ENCODE measurements around the gene KCNJ14.

KCNJ14 gene

GRCh38 chr19:48490981-48491792, 35.8 kb downstream of the KCNJ14 start:
- no peak for DNase-seq

GRCh38 chr19:48491793-48492123, 36.4 kb downstream of the KCNJ14 start:
- DNase-seq, result no peak

- DNase-seq, result peak; percentile 82
Observed at GRCh38 chr19:48492925-48493717, 37.7 kb downstream of the KCNJ14 start.

DNA sequence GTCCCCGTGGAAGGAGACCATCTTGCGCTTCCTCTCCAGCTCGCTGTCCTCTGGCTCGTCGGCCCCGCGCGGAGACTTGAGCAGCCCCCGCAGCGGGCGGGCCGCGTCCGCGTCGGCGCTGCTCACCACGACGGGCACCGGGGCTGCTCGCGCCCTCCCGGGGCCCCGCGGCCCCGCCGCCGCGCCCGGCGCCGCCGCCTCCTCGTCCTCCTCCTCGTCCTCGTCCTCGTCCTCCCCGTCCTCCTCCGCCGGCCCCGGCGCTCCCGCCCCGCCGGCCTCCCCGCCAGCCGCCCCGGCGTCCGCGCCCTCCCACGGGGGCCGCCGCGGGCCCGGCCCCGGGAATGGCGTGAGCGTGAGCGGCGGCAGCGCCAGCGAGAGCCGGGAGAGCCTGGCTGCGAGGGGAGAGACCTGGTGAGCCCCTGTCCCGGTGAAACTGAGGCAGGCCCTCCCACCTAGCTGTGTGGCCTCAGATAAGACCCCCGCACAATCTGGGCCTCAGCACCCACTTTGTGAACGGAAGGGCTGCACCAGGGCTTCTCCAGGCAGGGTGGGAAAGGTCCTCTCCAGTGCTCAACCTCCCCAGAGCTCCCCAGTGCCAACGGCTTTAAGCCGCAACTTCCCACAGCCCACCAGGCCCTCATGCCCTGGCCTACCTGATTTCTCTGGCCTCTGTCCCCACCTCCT, 38.5 kb downstream of the KCNJ14 start:
- no peak for DNase-seq

DNA sequence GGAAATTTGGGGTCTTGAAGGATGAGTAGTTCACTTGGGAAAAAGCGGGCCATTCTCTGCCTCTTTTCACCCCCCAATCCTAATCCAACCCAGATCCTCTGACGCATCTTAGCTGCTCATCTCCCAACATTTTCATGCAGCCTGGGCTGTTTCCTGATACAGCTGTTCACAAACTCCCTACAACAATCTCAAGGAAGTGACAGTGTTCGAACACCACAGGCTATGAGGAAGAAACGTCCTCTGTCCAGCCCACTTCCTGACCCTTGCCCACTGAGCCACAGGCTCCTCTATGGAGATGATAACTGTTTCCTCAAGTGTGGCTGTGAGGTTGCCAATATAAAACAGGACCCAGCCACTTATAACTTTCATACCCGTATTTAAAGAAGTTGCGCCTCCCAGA, 40.0 kb downstream of the KCNJ14 start:
- no peak for DNase-seq

DNA sequence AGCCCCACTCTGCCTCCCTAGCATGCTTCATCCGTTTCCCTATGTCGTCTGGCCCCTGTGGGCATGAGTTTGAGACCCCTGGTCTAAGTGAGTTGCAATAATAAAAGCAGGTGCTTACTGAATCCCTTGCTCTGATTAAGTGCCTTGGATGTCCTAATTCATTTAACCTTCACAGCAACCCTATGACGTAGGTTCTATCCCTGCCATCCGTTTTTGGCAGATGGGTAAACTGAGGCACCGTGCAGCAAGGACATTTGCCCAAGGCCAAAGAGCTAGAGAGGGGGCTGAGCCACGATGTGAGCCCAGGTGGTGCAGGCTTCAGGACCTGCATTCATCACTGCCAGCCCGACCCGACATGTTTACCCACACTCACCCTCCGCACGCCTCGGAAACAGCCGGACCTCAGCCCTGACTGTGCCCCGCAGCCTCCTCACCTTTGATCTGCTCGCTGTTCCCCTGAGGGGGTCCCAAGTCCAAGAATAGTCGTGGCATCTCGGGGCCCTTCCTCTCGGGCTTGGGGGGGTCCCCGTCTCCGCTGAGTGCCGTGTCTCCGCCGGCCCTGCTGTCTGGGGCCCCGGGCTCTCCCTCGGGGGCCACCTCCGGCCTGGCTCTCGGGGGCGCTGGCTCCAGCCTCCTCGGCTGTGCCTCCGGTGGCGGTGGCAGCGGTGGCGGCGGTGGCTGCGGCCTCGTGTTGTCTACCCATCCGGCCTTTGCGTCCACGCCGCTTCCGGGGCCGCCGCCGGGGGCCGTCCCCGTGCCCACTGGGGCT, 41.8 kb downstream of the KCNJ14 start:
- DNase-seq, result no peak

- no peak for DNase-seq
Observed at GRCh38 chr19:48497728-48498594, 42.6 kb downstream of the KCNJ14 start.

DNA sequence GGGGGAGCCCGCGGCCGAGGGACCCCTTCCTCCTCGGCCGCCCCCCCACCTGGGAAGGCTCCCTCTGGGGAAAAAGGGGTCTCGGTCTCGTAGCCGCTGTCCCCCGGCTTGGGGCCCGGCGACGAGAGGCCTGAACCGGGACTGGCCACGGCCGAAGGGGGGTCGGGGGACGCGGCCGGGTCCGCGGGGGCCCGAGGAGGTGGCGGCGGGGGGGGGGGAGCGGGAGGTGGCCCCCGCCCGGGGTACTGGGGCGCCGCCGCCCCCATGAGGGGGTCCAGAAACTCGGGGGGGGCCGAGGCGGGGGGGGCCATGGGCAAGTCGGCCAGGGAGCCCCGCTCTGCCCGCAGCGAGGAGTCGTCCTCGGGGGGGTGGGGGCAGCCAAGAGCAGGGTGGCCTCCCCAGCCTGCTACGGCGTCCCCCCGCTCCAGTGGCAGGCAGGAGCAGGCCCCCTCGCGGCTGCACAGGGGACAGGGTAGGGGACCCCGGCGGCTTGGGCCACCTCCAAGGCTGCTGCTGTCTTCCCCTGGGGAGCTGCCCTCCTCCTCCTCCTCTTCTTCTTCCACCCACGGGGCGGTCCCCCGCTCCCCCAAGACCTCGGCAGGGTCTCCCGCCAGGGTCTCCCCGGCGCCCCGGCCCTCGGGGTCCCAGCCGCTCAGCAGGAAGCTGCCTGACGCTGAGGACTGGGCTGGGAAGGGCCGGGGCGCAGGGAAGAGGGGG, 43.4 kb downstream of the KCNJ14 start:
- DNase-seq, result no peak

- DNase-seq, result no peak
Observed at GRCh38 chr19:48499316-48500090, 44.1 kb downstream of the KCNJ14 start.

DNA sequence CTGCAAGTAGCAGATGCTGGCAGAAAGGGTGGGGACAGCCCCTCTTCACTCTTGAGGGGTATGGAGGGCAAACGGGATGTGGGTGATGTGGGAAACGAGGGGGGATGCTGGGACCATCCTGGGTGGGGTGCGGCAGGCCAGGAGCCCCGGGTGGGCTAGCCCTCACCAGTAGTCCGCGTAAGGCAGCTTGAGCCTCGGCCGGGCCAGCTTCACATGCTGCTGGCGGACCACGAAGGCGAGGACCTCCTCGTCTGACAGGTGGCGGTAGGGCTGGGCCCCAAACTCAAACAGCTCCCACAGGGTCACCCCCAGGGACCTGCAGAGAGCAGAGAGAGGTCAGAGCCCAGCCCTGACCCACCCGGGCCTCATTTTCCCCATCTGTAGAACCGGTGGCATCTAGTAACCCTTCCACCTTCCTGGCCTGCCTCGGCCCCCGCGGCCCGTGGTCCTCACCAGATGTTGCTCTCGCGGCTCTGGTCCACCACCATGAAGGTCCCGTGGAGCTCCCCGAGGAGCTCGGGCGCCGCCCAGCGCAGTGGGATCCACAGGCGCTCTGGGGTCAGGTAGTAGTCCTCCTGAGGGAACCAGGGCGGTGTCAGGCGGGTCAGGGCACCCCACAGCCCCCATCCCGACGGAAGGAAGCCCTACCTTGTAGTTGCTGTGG, 45.6 kb downstream of the KCNJ14 start:
- DNase-seq, result no peak

- DNase-seq, result peak; percentile 57
Observed at GRCh38 chr19:48501494-48502349, 46.3 kb downstream of the KCNJ14 start.

DNA sequence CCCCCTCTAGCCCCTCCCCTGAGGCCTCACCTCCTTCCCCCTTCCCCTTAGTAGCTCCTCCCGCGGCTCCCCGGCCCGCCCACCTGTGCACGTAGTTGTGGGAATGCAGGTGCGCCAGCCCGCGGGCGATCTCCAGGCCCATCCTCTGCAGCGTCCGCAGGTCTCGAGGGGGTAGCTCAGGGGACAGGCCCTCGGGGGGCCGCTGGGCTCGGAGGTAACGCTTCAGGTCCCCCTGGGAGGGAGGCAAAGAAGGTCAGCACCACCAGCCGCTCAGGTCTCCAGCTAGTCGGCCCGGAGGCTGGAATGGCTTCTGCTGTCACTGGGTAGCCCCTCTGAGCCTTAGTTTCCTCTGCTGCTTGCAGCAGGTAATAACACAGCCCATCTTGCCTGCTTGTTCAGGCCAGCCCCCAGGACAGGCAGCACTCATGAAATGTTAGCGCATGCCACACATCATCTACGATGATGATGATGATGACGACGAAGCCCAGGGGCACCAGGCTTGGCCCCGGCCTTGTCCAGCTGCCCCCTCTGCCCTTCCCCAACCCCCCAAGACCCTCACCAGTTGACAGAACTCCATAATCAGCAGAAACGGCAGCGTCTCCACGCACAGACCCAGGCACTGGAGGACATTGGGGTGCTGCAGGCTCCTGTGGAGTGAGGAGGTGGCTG, 47.1 kb downstream of the KCNJ14 start:
- DNase-seq, result no peak

GRCh38 chr19:48506138-48506733, 50.9 kb downstream of the KCNJ14 start:
- peak; percentile 40 for DNase-seq

GRCh38 chr19:48507911-48508439, 52.6 kb downstream of the KCNJ14 start:
- DNase-seq, result no peak

DNA sequence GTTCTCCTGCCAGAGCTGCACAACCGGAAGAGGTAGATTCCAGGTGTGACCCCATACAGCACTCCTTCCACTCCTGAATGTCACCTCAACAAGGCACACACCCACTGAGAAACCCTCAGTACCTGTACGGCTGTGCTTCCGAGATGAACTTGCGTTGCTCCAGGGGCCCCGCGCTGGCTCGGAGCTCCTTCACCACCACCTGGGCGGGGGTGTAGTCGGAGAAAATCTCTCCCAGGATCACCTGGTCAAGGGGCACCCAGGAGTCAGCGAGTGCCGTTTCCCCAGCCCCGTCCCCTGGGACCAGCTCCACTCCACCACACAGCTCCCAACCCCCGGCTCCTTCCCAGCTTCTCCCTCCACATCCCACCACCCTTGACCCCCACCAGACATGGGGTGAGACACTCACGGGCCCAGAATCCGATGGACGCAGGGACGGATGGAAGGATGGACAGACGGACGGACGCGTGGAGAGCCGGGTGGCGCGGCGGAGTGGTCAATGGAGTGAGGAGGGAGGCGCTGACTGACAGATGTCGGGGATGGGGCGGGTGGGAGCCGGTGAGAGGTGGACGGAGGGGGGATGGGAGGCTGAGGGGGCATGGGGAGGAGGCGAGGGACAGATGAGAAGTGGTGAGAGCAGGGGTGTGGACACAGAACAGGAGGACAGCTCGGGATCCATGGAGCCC, 53.5 kb downstream of the KCNJ14 start:
- no peak for DNase-seq

DNA sequence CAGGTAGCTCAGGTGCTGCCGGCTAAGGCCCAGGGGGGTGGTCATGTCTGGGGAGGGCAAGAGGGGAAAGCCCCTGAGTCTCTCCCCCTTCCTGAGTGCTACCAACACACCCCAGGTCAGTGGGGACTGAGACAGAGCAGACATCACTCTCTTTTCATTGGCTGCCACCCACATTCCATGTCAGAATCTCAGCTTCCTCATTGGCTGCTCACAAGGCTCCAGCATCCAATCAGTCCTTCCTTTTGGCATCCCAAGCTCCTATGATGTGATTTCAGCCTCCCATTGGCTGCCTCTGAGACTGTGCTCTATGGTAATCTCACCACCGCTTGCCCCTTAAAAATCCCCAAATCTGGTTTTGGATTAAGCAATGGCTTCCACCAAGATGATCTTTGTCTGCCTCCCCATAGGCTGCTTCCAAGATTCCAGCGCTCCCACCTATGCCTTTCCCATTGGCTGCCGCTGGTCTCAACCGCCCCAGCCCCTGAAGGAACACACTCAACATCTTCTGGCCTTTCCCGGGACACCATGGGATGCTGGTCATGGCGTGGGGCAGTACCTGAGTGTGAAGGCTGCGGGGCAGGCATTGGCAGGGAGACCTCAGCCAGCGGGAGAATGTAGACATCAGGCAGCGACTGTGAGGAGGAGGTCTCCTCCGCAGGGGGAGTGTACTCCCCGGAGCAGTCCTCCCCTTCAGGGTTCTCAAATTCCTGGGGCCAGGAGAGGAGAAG, 54.3 kb downstream of the KCNJ14 start:
- no peak for DNase-seq

Data from kidney glomerular epithelial cell (primary cell).